Smooth muscle cell (in vitro differentiated cells): Measurements from ENCODE around the gene CADM1. TPM values are rescaled to one million over a fixed set of nuclear protein-coding genes. Genes with fewer than 3 reads are reported as not detected.

Experiments used
- DNase-seq: peaks from one replicate; lab custom pipeline; 2025; ENCODE audit not compliant: unreplicated experiment; lab: John Stamatoyannopoulos, UW
- H2AFZ ChIP-seq: fragments of 200-600 bp; sonication (generic); 2 replicates; pipeline ENCODE4 v1.6.0; 2016; ENCODE audit warnings: antibody characterized with exemption, low read depth, mild to moderate bottlenecking
- H3F3A ChIP-seq: fragments of 200-600 bp; sonication (generic); 2 replicates; pipeline ENCODE4 v1.6.0; 2017; ENCODE audit warnings: antibody characterized with exemption, low read depth
- H3K27ac ChIP-seq: fragments of 200-600 bp; sonication (generic); 2 replicates; pipeline ENCODE4 v1.5.1; 2016; ENCODE audit warnings: low read depth, mild to moderate bottlenecking
- H3K27me3 ChIP-seq: fragments of 200-600 bp; sonication (generic); 2 replicates; pipeline ENCODE4 v1.6.1; 2016; ENCODE audit warnings: low read depth, mild to moderate bottlenecking
- H3K36me3 ChIP-seq: fragments of 200-600 bp; sonication (generic); 2 replicates; pipeline ENCODE4 v1.5.1; 2016; ENCODE audit warnings: low read depth
- H3K4me1 ChIP-seq: fragments of 200-600 bp; sonication (generic); 2 replicates; pipeline ENCODE4 v1.5.1; 2016; ENCODE audit warnings: low read depth
- H3K4me2 ChIP-seq: fragments of 200-600 bp; sonication (generic); 2 replicates; pipeline ENCODE4 v1.6.0; 2016; ENCODE audit warnings: mild to moderate bottlenecking
- H3K4me3 ChIP-seq: fragments of 200-600 bp; sonication (generic); 2 replicates; pipeline ENCODE4 v1.5.1; 2016; ENCODE audit warnings: mild to moderate bottlenecking
- H3K79me2 ChIP-seq: fragments of 200-600 bp; sonication (generic); 2 replicates; pipeline ENCODE4 v1.6.0; 2016; ENCODE audit warnings: low read depth, mild to moderate bottlenecking
- H3K9ac ChIP-seq: fragments of 200-600 bp; sonication (generic); 2 replicates; pipeline ENCODE4 v1.6.0; 2016; ENCODE audit warnings: low read depth
- H3K9me3 ChIP-seq: fragments of 200-600 bp; sonication (generic); replicated peaks from 2 replicates; pipeline ENCODE4 v1.5.1; 2016; ENCODE audit warnings: low read depth
- H4K20me1 ChIP-seq: fragments of 200-600 bp; sonication (generic); 2 replicates; pipeline ENCODE4 v1.6.0; 2016; ENCODE audit warnings: low read depth
- WGBS: methylation state at CpG from one replicate; pipeline ENCODE4 v1.1.7; 2016; ENCODE audit warnings: low lambda C conversion rate; 5-methylcytosine and 5-hydroxymethylcytosine counted together
- polyA plus RNA-seq: library from polyadenylated mRNA; unstranded; fragments of >200 nt; fragmentation: Nextera tagmentation; extraction: Ambion mirVana; gene quantifications from 2 replicates; pipeline ENCODE4 v1.2.1, GENCODE V29; 2016
- total RNA-seq: library from RNA; depleted of rRNA; stranded (reverse); fragments of >200 nt; gene quantifications from 2 replicates; pipeline ENCODE4 v1.2.3, GENCODE V29; 2014
- TF ChIP-seq, protein P1 (sequence below): fragments of 200-600 bp; sonication (generic); IDR thresholded peaks from 2 replicates; pipeline ENCODE4 v1.5.1; 2017; ENCODE audit warnings: borderline replicate concordance, mild to moderate bottlenecking, antibody characterized with exemption; ENCODE audit not compliant: insufficient read depth, poor library complexity, severe bottlenecking

The CADM1 gene
- total and polyA plus RNA-seq, 2 experiments from 2014 or later, result 158 to 167 TPM

- peak overlapping the region; percentile 49 for H2AFZ ChIP-seq
- no peaks in the 10 kb centered on the region for H3K36me3 ChIP-seq
- H3K27me3 ChIP-seq, result peaks cover 22% of the 10 kb centered on the region
- no peaks in the 10 kb centered on the region for H3K9me3 ChIP-seq
- peaks cover 59% of the 10 kb centered on the region for H3K79me2 ChIP-seq
- no peak for DNase-seq
- H3K4me2 ChIP-seq, result peak overlapping the region; percentile 90
- H4K20me1 ChIP-seq, result peaks cover 64% of the 10 kb centered on the region
- no peak overlapping the region for H3K27ac ChIP-seq
- H3F3A ChIP-seq, result peaks cover 5% of the 10 kb centered on the region
- TF ChIP-seq, protein P1, sequence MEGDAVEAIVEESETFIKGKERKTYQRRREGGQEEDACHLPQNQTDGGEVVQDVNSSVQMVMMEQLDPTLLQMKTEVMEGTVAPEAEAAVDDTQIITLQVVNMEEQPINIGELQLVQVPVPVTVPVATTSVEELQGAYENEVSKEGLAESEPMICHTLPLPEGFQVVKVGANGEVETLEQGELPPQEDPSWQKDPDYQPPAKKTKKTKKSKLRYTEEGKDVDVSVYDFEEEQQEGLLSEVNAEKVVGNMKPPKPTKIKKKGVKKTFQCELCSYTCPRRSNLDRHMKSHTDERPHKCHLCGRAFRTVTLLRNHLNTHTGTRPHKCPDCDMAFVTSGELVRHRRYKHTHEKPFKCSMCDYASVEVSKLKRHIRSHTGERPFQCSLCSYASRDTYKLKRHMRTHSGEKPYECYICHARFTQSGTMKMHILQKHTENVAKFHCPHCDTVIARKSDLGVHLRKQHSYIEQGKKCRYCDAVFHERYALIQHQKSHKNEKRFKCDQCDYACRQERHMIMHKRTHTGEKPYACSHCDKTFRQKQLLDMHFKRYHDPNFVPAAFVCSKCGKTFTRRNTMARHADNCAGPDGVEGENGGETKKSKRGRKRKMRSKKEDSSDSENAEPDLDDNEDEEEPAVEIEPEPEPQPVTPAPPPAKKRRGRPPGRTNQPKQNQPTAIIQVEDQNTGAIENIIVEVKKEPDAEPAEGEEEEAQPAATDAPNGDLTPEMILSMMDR, result no peak
- H3K9ac ChIP-seq, result peak overlapping the region; percentile 49
- peaks cover 32% of the 10 kb centered on the region for H3K4me1 ChIP-seq
- peak overlapping the region; percentile 81 for H3K4me3 ChIP-seq
- under 1% methylated on average over 29 of the region's 30 CpGs for WGBS
Measured at GRCh38 chr11:115502636-115503082, 1.6 kb downstream of the CADM1 start.

DNA sequence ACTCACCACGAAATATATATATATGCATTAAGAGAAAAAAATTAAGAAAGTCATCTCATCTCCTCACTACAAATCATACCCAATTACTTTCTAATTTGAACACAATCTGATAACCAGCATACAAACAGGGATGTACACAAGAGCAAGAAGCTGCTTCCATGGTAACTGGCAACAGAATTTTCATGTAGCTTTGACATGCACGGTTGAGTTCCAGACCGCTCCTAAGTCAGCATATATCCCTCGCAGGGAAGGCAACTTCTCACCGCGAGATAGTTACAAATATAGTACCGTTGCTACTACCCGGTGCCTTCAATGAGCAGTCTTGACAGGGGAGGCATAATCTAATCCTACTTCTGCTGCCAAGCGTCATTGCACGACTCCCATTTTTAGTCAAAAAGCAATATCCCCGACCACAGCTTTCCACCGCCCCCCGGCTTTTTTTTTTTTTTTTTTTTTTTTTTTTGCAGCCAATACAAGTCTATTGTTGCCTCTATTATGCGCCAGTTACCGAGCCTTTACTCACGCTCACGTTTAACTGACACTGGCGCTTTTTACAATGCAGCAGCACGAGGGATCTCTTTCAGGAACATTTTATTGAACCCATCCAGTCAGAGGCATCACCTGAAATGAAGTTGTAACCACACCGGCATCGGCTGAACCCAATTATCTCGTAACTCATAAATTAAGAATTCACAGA lies 2.2 kb downstream of the CADM1 start:
- Histone ChIP-seq H3F3A (peaks cover 5% of the 10 kb centered on the region), H3K36me3 (no peaks in the 10 kb centered on the region), H2AFZ (peak overlapping the region; percentile 49), H3K9me3 (no peaks in the 10 kb centered on the region), H3K9ac (peak overlapping the region; percentile 49), H3K27me3 (peaks cover 17% of the 10 kb centered on the region), H3K4me2 (peak overlapping the region; percentile 90), H3K4me1 (peaks cover 35% of the 10 kb centered on the region), H4K20me1 (peaks cover 70% of the 10 kb centered on the region), H3K27ac (no peak overlapping the region), H3K79me2 (peaks cover 63% of the 10 kb centered on the region), H3K4me3 (peak overlapping the region; percentile 81)
- WGBS, result 2% methylated on average over 22 of the region's 22 CpGs
- no peak for DNase-seq
- TF ChIP-seq, protein P1, result no peak

DNA sequence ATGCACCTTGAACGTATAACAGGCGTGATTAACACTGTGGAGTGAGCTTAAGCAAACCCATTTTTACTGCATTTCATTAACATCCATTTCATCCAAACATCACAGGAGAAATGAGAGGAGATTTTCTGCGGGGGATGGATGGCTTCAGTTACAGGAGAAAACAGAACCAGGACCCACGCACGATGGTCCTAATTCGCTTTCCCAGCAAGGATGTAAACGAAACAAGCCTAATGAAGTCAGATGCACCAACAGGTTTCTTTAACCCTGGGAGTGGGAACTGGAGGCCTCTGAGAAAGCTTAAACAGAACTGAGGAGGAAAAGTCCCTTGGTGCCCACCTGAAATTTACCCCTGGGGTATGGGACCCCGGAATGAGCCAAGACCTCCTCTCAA lies 2.7 kb downstream of the CADM1 start:
- Histone ChIP-seq H3K9me3 (no peaks in the 10 kb centered on the region), H3K27ac (no peak overlapping the region), H3K79me2 (peaks cover 69% of the 10 kb centered on the region), H2AFZ (no peak overlapping the region), H3K4me1 (peaks cover 37% of the 10 kb centered on the region), H3K4me3 (peak overlapping the region; percentile 81), H3F3A (peaks cover 5% of the 10 kb centered on the region), H3K27me3 (peaks cover 11% of the 10 kb centered on the region), H4K20me1 (peaks cover 76% of the 10 kb centered on the region), H3K9ac (peak overlapping the region; percentile 28), H3K36me3 (no peaks in the 10 kb centered on the region), H3K4me2 (peak overlapping the region; percentile 90)
- TF ChIP-seq, protein P1, result no peak
- 29% methylated on average over 8 of the region's 8 CpGs for WGBS
- no peak for DNase-seq
